ENCODE results near the gene SLC6A4. TPM values are rescaled to one million over a fixed set of nuclear protein-coding genes. Genes with fewer than 3 reads are reported as not detected.

Gene SLC6A4
- total RNA-seq, 1 donor from 2014 or later, result 1.1 TPM

- Mint-ChIP-seq H3K27ac (no peak overlapping the region), H3K4me3 (no peak overlapping the region), H3K27me3 (ENCODE audit: low read depth) (no peaks in the 10 kb centered on the region), H3K36me3 (peaks cover 52% of the 10 kb centered on the region), H3K4me1 (no peaks in the 10 kb centered on the region), H3K9me3 (peaks cover 33% of the 10 kb centered on the region)
- DNase-seq (ENCODE audit: low spot score in 2 of 2, unreplicated experiment in 2 of 2), result no peak
- TF ChIP-seq CTCF (IDR thresholded peaks at IDR 0.05; ENCODE audit: unreplicated experiment), result no peak
These were observed 73.9 kb downstream of the SLC6A4 start for GRCh38 chr17:30161601-30162000.

GRCh38 chr17:30160419-30161172 is 74.9 kb downstream of the SLC6A4 start:
- no peak for TF ChIP-seq CTCF (IDR thresholded peaks at IDR 0.05; ENCODE audit: unreplicated experiment)
- no peak for DNase-seq (ENCODE audit: low spot score in 2 of 2, unreplicated experiment in 2 of 2)
- Mint-ChIP-seq H3K9me3 (peaks cover 33% of the 10 kb centered on the region), H3K36me3 (peaks cover 52% of the 10 kb centered on the region), H3K27me3 (ENCODE audit: low read depth) (no peaks in the 10 kb centered on the region), H3K27ac (no peak overlapping the region), H3K4me1 (no peaks in the 10 kb centered on the region), H3K4me3 (no peak overlapping the region)

GRCh38 chr17:30158896-30159625 is 76.4 kb downstream of the SLC6A4 start:
- H3K4me3 Mint-ChIP-seq, result no peak overlapping the region
- TF ChIP-seq CTCF (IDR thresholded peaks at IDR 0.05; ENCODE audit: unreplicated experiment), result no peak
- H3K27ac Mint-ChIP-seq, result no peak overlapping the region
- no peaks in the 10 kb centered on the region for H3K4me1 Mint-ChIP-seq
- H3K36me3 Mint-ChIP-seq, result peaks cover 55% of the 10 kb centered on the region
- DNase-seq (ENCODE audit: low spot score in 2 of 2, unreplicated experiment in 2 of 2), result no peak
- H3K9me3 Mint-ChIP-seq, result peaks cover 33% of the 10 kb centered on the region
- H3K27me3 Mint-ChIP-seq (ENCODE audit: low read depth), result no peaks in the 10 kb centered on the region

GRCh38 chr17:30155389-30155788 is 80.1 kb downstream of the SLC6A4 start:
- peaks cover 27% of the 10 kb centered on the region for H3K9me3 Mint-ChIP-seq
- TF ChIP-seq CTCF (IDR thresholded peaks at IDR 0.05; ENCODE audit: unreplicated experiment), result no peak
- no peaks in the 10 kb centered on the region for H3K4me1 Mint-ChIP-seq
- H3K27me3 Mint-ChIP-seq (ENCODE audit: low read depth), result no peaks in the 10 kb centered on the region
- no peak overlapping the region for H3K4me3 Mint-ChIP-seq
- no peak for DNase-seq (ENCODE audit: low spot score in 2 of 2, unreplicated experiment in 2 of 2)
- H3K27ac Mint-ChIP-seq, result no peak overlapping the region
- H3K36me3 Mint-ChIP-seq, result peaks cover 48% of the 10 kb centered on the region

- H3K9me3 Mint-ChIP-seq, result peaks cover 11% of the 10 kb centered on the region
- no peak overlapping the region for H3K4me3 Mint-ChIP-seq
- no peak for DNase-seq (ENCODE audit: low spot score in 2 of 2, unreplicated experiment in 2 of 2)
- H3K27ac Mint-ChIP-seq, result no peak overlapping the region
- no peaks in the 10 kb centered on the region for H3K27me3 Mint-ChIP-seq (ENCODE audit: low read depth)
- no peaks in the 10 kb centered on the region for H3K4me1 Mint-ChIP-seq
- TF ChIP-seq CTCF (IDR thresholded peaks at IDR 0.05; ENCODE audit: unreplicated experiment), result no peak
- H3K36me3 Mint-ChIP-seq, result peaks cover 31% of the 10 kb centered on the region
These were observed 82.0 kb downstream of the SLC6A4 start for GRCh38 chr17:30153463-30153862.

All from mesothelial cell of epicardium (in vitro differentiated cells).